SK-N-SH treated with all-trans-retinoic acid at 6 μM for 48 hours (cell line): ENCODE results near the gene CNTN4.

Experiments used
- ATAC-seq: fragments of 200-7000 bp; cut with Tn5 transposase; 3 replicates; pipeline ENCODE4 v1.9.1; 2020; ENCODE audit warnings: mild to moderate bottlenecking, moderate library complexity
- BACH2 ChIP-seq: fragments of 250-450 bp; sonication (Bioruptor Pico); IDR thresholded peaks from 2 replicates; pipeline ENCODE4 v1.9.0; 2021; ENCODE audit warnings: mild to moderate bottlenecking, borderline replicate concordance
- CREB5 ChIP-seq: fragments of 250-450 bp; sonication (Bioruptor Pico); IDR thresholded peaks from 2 replicates; pipeline ENCODE4 v1.5.1; 2020; ENCODE audit warnings: low read depth, mild to moderate bottlenecking, moderate library complexity
- CSDC2 ChIP-seq: fragments of 250-450 bp; sonication (Bioruptor Pico); IDR thresholded peaks from 2 replicates; pipeline ENCODE4 v1.5.0; 2020; ENCODE audit warnings: mild to moderate bottlenecking, moderate library complexity
- CSRNP3 ChIP-seq: fragments of 250-450 bp; sonication (Bioruptor Pico); IDR thresholded peaks from 2 replicates; pipeline ENCODE4 v1.5.1; 2021; ENCODE audit warnings: mild to moderate bottlenecking, moderate library complexity
- ESRRG ChIP-seq: fragments of 250-450 bp; sonication (Bioruptor Pico); IDR thresholded peaks from 2 replicates; pipeline ENCODE4 v1.6.1; 2021; ENCODE audit warnings: mild to moderate bottlenecking
- GLIS3 ChIP-seq: fragments of 250-450 bp; sonication (Bioruptor Pico); IDR thresholded peaks from 2 replicates; pipeline ENCODE4 v1.5.0; 2020; ENCODE audit warnings: mild to moderate bottlenecking, moderate library complexity
- ISL1 ChIP-seq: fragments of 250-450 bp; sonication (Bioruptor Pico); IDR thresholded peaks from 2 replicates; pipeline ENCODE4 v2.1.2; 2022; ENCODE audit warnings: mild to moderate bottlenecking, moderate library complexity
- OSR1 ChIP-seq: fragments of 250-450 bp; sonication (Bioruptor Pico); IDR thresholded peaks from 2 replicates; pipeline ENCODE4 v1.8.0; 2022; ENCODE audit warnings: moderate library complexity, mild to moderate bottlenecking, inconsistent platforms
- PATZ1 ChIP-seq: fragments of 250-450 bp; sonication (Bioruptor Pico); IDR thresholded peaks from 2 replicates; pipeline ENCODE4 v1.8.0; 2020; ENCODE audit warnings: mild to moderate bottlenecking, moderate library complexity, borderline replicate concordance
- POU6F1 ChIP-seq: fragments of 250-450 bp; sonication (Bioruptor Pico); IDR thresholded peaks from 2 replicates; pipeline ENCODE4 v1.8.0; 2021; ENCODE audit warnings: low read depth, mild to moderate bottlenecking, moderate library complexity, borderline replicate concordance
- PPARA ChIP-seq: fragments of 250-450 bp; sonication (Bioruptor Pico); IDR thresholded peaks from 2 replicates; pipeline ENCODE4 v1.5.0; 2020; ENCODE audit warnings: mild to moderate bottlenecking, borderline replicate concordance
- RARB ChIP-seq: fragments of 250-450 bp; sonication (Bioruptor Pico); IDR thresholded peaks from 2 replicates; pipeline ENCODE4 v1.8.0; 2021; ENCODE audit warnings: mild to moderate bottlenecking, moderate library complexity
- SNAI2 ChIP-seq: fragments of 250-450 bp; sonication (Bioruptor Pico); IDR thresholded peaks from 2 replicates; pipeline ENCODE4 v1.5.0; 2020; ENCODE audit warnings: mild to moderate bottlenecking, moderate library complexity
- TOX ChIP-seq: fragments of 250-450 bp; sonication (Bioruptor Pico); IDR thresholded peaks from 2 replicates; pipeline ENCODE4 v1.8.0; 2021; ENCODE audit warnings: mild to moderate bottlenecking, moderate library complexity, borderline replicate concordance
- TSHZ2 ChIP-seq: fragments of 250-450 bp; sonication (Bioruptor Pico); IDR thresholded peaks from 2 replicates; pipeline ENCODE4 v1.5.0; 2020; ENCODE audit warnings: mild to moderate bottlenecking, moderate library complexity
- ZFP3 ChIP-seq: fragments of 250-450 bp; sonication (Bioruptor Pico); IDR thresholded peaks from 2 replicates; pipeline ENCODE4 v1.5.0; 2020; ENCODE audit warnings: mild to moderate bottlenecking, moderate library complexity
- ZFP30 ChIP-seq: fragments of 450-650 bp; formaldehyde crosslinking; IDR thresholded peaks from 2 replicates; pipeline ENCODE4 v1.5.0; 2022; ENCODE audit warnings: mild to moderate bottlenecking, moderate library complexity
- ZNF8 ChIP-seq: fragments of 450-650 bp; formaldehyde crosslinking; IDR thresholded peaks from 2 replicates; pipeline ENCODE4 v1.5.0; 2020; ENCODE audit warnings: mild to moderate bottlenecking, moderate library complexity

CNTN4 gene

GRCh38 chr3:2154621-2155020 is 56.0 kb downstream of the CNTN4 start (continued):
- TF ChIP-seq ISL1 (CRISPR knock-in tag), result no peak
- no peak for TF ChIP-seq SNAI2
- TF ChIP-seq CSDC2 (CRISPR knock-in tag), result no peak

GRCh38 chr3:2156244-2156847 is 57.7 kb downstream of the CNTN4 start:
- no peak for TF ChIP-seq ZNF8 (CRISPR knock-in tag)
- ATAC-seq, result no peak

GRCh38 chr3:2158828-2159227 is 60.2 kb downstream of the CNTN4 start:
- no peak for ATAC-seq
- TF ChIP-seq POU6F1 (CRISPR knock-in tag) (no peak), CSDC2 (CRISPR knock-in tag) (no peak), BACH2 (CRISPR knock-in tag) (no peak), TSHZ2 (CRISPR knock-in tag) (no peak), ESRRG (CRISPR knock-in tag) (no peak), ISL1 (CRISPR knock-in tag) (no peak), OSR1 (CRISPR knock-in tag) (no peak), GLIS3 (CRISPR knock-in tag) (no peak), PPARA (CRISPR knock-in tag) (no peak), CSRNP3 (CRISPR knock-in tag) (no peak), SNAI2 (no peak), ZFP30 (CRISPR knock-in tag) (no peak), CREB5 (CRISPR knock-in tag) (no peak), PATZ1 (CRISPR knock-in tag) (no peak), ZNF8 (CRISPR knock-in tag) (no peak), ZFP3 (CRISPR knock-in tag) (no peak)

GRCh38 chr3:2166552-2166951 is 67.9 kb downstream of the CNTN4 start:
- ATAC-seq, result no peak
- TF ChIP-seq TSHZ2 (CRISPR knock-in tag) (no peak), CSRNP3 (CRISPR knock-in tag) (no peak), TOX (CRISPR knock-in tag) (no peak), ESRRG (CRISPR knock-in tag) (no peak), OSR1 (CRISPR knock-in tag) (no peak), ZNF8 (CRISPR knock-in tag) (no peak), GLIS3 (CRISPR knock-in tag) (no peak), PATZ1 (CRISPR knock-in tag) (no peak), RARB (CRISPR knock-in tag) (no peak)
